Transverse colon (tissue), 4 donors: ENCODE data around the gene NR2F1-AS1.

Source experiments
- CTCF ChIP-seq, 5 experiments: fragments of 200-600 bp in 3 of 5; fragments of 450-650 bp in 2 of 5; sonication (generic) in 3 of 5; IDR thresholded peaks; 1 replicate in 2 of 5; 2 replicates in 3 of 5; pipeline ENCODE4 v1.5.1; 2016 to 2017; ENCODE audit warnings: antibody characterized with exemption in 5 of 5, inconsistent platforms in 3 of 5, mild to moderate bottlenecking in 2 of 5, moderate library complexity in 1 of 5
- POLR2A ChIP-seq: fragments of 450-650 bp; IDR thresholded peaks from one replicate; pipeline ENCODE4 v1.6.1; 2016; ENCODE audit warnings: antibody characterized with exemption, mild to moderate bottlenecking, moderate library complexity
- POLR2AphosphoS5 ChIP-seq, 3 donors: sonication (generic); formaldehyde crosslinking; IDR thresholded peaks; one replicate each; pipeline ENCODE4 v1.6.1; 2016; ENCODE audit warnings: antibody characterized with exemption in 3 of 3

GRCh38 chr5:93476251-93476742 lies 104.7 kb downstream of the NR2F1-AS1 start:
- TF ChIP-seq POLR2AphosphoS5 (IDR thresholded peaks at IDR 0.05): no peak
- no peak for TF ChIP-seq CTCF (IDR thresholded peaks at IDR 0.05)
- TF ChIP-seq POLR2A: no peak
